D721Med (cell line): Measurements from ENCODE around the gene KLK15.
"Not testable (repeated sequence)": the region's sequence is repeated elsewhere in the genome, so short reads cannot be mapped to it uniquely, and the experiment has no call there.

Experiments used
- DNase-seq: peaks from one replicate; pipeline ENCODE4 v3.0.0; 2011; ENCODE audit warnings: low spot score; ENCODE audit not compliant: insufficient read length
- FAIRE-seq: peaks from 2 replicates; lab custom pipeline; 2011; peaks lifted over from hg19 to GRCh38; lab: Jason Lieb, UNC
- CTCF ChIP-seq: IDR thresholded peaks from 2 replicates; pipeline ENCODE4 v1.5.1; 2012; ENCODE audit warnings: mild to moderate bottlenecking, control low read depth; ENCODE audit not compliant: insufficient read depth; ENCODE audit errors: missing control alignments

The KLK15 gene

GRCh38 chr19:50791594-50792271, 41.6 kb downstream of the KLK15 start:
- TF ChIP-seq CTCF = no peak
- DNase-seq (peak; percentile 11), FAIRE-seq (no peak)

GRCh38 chr19:50790922-50791467, 42.4 kb downstream of the KLK15 start:
- TF ChIP-seq CTCF = no peak
- FAIRE-seq = no peak

GRCh38 chr19:50790396-50790795, 43.0 kb downstream of the KLK15 start, which contains the start of gene ACP4:
TSS of gene ACP4 (plus strand) at chr19:50790415. CDS start at chr19:50790415, 0 bp downstream.
- no peak for TF ChIP-seq CTCF
- DNase-seq (no peak), FAIRE-seq (no peak)

More at GRCh38 chr19:50790922-50791467, 42.4 kb downstream of the KLK15 start:
- DNase-seq = no peak

- DNase-seq = no peak
- FAIRE-seq = no peak
- no peak for TF ChIP-seq CTCF
These were observed 48.0 kb downstream of the KLK15 start for GRCh38 chr19:50785329-50785728.

- no peak for TF ChIP-seq CTCF
- FAIRE-seq = no peak
- DNase-seq = no peak
These were observed 48.7 kb downstream of the KLK15 start for GRCh38 chr19:50784710-50785109.

- DNase-seq, FAIRE-seq: not testable (repeated sequence)
These were observed 49.6 kb downstream of the KLK15 start for GRCh38 chr19:50783848-50784152.

- no peak for DNase-seq
- no peak for TF ChIP-seq CTCF
- no peak for FAIRE-seq
These were observed 52.5 kb downstream of the KLK15 start for GRCh38 chr19:50780753-50781435.
